HK-2 (cell line): ENCODE measurements around the gene CIAO2A.
"Not testable (repeated sequence)": the region's sequence is repeated elsewhere in the genome, so short reads cannot be mapped to it uniquely, and the experiment has no call there.

Experiments used
- DNase-seq: peaks from one replicate; pipeline ENCODE4 v3.0.0-alpha.2; 2018; ENCODE audit not compliant: unreplicated experiment

Gene CIAO2A

DNA sequence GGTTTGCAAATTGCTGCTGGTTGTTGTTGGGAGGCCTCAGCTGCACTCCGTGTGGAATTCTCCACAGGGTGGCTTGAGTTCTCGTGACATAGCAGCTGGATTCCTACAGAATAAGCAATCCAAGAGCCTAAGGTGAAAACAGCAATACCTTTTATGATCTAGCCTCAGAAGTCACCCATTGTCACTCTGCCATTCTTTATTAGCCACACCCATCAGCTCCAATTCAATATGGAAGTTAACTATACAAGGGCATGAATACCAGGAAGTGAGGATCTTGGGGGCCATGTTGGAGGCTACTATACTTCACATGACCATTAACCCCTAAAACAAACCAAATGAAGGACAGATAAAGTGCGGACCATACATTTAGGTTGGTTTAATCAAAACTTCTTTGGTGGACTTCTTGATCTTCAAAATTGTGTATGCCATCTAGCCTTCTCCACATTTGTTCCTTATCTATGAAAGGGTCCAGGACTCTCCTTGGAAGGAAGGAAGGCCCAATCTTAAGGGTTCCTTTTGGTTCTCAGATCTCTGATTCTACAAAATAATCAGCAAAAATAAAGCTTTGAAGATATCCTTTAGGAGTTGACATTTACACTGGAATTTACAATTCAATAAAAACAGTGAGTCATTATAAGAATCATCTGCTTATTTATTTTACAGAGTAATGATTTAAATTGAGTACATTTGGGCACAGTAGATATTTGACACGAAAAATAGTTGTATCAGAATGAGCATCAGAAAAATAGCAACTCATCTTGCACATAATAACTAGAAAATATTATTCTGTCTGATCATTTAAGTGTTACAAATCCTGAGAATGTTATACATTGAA lies 21.5 kb downstream of the CIAO2A start:
- no peak for DNase-seq

DNA sequence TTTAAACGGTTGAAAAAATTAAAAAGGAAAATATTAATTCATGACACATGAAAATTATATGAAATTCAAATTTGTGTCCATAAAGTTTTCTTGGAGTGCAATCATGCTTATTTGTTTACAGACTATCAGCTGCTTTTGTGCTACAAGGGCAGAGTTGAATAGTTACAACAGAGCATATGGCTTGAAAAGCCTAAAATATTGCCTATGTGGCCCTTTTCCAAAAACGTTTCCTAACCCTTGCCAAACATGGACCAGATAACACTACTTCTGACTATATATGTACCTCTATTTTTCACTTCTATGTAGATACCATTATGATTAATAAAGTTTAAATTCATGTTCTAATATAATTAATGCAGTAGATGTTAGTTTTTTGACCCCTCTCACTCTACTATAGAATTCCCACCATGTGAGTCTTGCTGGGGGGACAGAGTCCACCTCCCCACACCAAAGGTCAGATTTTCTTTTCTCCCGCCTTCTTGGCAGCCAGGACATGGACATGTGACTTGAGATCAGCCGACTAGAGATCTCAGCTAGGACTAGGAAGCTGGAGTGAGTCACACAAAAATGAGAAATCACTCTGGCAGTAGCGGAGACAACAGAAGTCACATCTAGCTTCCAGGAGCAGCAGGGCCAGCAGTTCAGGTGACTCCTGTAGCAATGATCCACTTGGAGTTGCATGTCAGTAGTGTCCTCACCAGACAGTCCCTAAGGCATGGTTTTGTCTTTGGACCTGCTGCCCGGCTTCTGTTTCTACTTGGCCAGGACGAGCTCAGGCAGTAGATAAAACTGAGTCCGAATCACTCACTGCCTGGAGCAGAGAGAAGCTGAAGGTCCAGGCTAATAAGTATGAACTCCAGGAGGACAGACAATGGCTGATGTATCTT lies 22.4 kb downstream of the CIAO2A start:
- peak; percentile 37 for DNase-seq

DNA sequence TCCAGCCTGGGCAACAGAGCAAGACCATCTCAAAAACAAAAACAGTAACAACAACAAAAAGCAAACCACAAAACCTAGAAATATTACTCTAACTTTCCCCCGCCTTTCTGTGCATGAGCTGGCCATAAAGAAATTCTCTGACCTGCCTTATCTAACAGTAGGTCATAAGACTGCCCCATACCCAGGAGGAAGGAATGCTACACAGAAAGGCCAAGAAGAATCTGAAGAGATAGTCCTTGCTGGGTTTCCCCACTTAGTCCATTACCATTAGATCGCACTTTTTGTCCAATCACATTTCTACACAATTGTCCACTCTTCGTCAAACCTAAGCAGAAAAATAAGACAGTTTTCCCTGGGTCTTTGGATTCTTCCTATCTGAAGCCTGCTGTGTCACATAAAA lies 23.5 kb downstream of the CIAO2A start:
- no peak for DNase-seq

DNA sequence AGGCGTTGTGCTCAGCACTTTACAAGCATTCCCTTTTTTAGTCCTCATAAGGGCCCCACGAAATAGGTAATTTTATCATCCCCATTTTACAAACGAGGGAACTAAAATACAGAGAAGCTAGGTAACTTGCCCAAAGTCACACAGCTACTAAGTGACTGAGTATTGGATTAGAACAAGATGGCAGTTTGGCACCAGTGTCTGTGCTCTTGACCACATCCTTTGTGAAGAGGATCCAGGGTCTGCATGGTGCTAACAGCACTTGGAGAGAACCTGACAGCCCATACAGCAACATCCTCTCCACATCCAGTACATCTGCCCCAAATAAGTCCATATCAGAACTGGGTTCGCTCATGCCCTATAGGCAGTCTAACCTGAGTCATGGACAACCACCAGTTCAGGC lies 25.5 kb downstream of the CIAO2A start:
- DNase-seq = no peak

DNA sequence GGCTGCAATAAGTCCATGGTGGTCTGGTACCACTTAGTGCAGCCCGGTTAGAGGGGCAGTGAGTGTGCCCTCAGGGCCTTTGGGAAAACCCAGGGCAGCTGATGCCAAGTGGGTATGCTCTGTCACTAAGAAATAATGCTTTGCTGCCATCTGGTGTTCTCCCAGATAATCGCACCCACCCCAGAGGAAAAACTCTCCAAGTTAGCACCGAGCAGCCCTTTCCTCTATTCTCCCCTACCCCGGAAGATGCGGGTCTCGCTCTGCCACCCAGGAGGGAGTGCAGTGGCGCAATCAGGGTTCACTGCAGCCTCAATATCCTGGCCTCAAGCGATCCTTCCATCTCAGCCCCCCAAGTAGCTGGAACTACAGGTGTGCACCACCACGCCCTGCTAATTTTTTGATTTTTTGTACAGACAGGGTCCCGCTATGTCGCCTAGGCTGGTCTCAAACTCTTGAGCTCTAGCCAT lies 26.0 kb downstream of the CIAO2A start:
- peak; percentile 45 for DNase-seq

DNA sequence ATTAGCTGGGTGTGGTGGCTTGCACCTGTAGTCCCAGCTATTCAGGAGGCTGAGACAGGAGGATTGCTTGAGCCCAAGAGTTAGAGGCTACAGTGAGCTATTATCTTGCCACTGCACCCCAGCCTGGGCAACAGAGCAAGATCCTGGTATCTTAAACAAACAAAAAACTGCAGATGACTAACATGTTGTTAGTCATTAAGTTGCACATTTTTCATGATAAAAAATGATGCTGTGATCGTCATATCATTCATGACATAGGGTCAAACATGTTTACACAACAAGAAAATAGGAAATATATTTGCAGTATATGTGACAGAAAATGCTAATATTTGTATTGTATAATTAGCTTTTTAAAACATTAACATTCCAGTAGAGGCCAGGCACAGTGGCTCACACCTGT lies 27.2 kb downstream of the CIAO2A start:
- no peak for DNase-seq

DNA sequence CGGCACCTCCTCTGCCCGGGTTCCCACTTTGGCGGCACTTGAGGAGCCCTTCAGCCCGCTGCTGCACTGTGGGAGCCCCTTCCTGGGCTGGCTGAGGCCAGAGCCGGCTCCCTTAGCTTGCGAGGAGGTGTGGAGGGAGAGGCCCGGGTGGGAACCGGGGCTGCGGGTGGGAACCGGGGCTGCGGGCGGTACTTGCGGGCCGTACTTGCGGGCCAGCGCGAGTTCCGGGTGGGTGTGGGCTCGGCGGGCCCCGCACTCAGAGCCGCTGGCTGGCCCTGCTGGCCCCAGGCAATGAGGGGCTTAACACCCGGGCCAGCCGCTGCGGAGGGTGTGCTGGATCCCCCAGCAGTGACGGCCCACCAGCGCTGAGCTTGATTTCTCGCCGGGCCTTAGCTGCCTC lies 32.9 kb downstream of the CIAO2A start:
- no peak for DNase-seq

DNA sequence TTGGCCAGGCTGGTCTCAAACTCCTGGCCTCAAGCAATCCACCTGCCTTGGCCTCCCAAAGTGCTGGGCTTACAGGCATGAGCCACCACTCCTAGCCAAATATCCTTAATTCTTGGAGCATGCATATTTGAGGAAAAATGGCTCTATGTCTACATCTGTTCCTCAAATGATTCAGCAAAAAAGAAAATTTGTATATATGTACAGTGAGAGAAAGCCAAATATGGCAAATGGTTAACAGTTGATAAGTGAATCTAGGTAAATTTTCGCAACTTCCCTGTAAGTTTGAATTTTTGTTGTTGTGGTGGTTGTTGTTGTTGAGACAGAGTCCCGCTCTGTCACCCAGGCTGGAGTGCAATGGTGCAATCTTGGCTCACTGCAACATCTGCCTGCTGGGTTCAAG lies 34.5 kb downstream of the CIAO2A start:
- not testable (repeated sequence) for DNase-seq

DNA sequence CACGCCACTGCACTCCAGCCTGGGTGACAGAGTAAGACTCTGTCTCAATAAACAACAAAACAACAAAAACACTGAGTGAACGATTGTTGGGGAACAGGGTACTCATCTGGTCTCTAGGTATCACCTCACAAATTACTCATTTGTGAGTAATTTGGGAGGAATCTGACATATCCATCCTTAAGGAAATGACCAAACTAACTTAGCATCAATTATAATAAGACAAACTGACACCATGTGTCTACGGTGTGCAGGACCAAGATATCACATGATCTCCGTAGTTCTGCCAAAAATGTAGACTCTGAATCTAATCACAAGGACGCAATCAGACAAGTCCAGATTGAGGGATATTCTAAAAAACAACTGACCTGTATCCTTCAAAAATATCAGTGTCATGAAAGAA lies 35.4 kb downstream of the CIAO2A start:
- DNase-seq = no peak

DNA sequence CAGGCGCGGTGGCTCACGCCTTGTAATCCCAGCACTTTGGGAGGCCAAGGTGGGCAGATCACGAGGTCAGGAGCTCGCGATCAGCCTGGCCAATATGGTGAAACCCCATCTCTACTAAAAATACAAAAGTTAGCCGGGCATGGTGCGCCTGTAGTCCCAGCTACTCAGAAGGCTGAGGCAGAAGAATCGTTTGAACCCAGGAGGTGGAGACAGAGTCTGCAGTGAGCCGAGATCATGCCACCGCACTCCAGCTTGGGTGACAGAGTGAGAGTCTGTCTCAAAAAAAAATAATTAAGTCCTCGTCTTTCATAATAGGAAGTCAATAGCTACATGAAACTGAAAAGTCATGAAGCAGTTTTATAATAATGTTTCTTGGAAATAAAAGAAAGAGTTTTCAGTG lies 40.0 kb downstream of the CIAO2A start:
- not testable (repeated sequence) for DNase-seq

DNA sequence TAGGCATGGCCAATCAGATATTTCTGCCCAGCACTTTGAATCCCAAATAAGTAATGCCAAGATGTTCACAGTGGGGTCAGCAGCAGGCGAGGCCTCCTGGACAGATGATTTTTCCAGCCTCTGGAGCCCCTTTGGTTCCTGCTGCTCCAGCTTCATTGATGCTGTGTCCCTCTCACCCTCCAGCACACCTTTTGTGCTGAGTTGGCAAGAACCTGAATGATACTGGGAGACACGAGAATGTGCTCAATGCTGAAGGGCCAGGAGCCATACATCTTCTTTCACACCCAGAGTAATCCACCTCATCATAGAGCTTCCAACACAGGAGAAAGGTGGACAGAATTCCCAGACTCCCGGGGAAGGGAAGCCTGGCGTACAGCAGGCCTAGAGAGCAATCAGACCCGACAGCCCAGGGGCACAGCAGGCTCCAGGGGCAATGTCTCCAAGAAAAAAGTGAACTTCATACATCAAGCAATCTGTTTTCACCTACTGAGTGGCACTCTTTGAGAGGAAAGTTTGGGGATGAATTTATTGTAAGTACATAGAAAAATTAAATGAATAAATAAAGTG lies 40.6 kb downstream of the CIAO2A start:
- DNase-seq = no peak

DNA sequence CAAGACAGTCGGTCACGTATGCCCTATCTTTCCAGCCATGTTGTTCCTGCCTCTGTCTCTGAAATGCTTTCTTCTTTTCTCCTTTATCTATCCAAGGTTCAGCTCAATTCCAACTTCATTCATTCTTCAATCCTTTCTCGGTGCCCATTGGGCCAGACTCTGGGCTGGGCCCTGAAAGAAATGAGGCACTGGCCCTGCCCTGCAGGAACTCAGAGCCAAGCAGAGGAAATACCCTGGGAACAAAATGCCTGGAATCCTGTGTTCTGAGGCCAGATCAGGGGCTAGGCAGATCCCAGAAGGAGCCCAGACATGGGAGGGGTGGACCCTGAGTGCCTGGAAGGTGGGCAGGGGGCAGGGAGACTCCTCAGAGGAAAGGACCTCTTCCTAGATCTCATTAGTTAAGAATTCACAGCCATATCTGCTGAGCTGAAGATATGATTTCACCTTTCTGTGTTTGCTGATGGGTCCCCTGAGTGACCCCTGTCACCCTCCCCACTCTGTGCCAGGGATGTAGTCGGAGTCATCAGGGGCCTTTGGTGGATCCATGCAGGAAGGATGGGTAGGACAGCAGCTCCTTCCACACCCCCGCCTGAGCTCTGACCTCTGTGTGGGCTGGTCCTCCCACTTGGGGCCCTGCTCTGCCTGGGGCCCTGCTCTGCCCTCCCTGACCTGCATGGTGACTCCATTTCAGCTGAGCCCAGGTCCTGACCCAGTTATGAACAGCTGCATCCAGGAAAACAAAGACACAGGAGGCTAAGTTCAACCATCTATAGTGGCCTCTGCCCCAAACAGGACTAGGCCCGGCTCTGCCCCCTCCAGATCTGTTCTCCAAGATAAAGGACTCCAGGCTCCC lies 42.0 kb downstream of the CIAO2A start:
- DNase-seq = no peak

DNA sequence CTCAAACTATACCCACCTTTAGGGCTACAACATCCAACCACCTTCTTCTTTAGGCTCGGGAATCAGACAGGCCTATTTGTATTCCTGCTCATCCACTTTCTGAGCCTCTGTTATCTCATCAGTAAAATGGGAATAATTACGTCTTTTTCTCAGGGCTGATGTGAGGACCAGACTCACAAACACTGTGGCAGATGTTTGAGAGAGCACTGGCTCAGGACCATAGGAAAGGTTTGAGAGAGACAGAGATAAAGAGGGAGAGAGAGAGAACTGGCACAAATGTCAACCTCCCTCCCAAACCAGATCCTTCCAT lies 42.6 kb downstream of the CIAO2A start:
- no peak for DNase-seq

DNA sequence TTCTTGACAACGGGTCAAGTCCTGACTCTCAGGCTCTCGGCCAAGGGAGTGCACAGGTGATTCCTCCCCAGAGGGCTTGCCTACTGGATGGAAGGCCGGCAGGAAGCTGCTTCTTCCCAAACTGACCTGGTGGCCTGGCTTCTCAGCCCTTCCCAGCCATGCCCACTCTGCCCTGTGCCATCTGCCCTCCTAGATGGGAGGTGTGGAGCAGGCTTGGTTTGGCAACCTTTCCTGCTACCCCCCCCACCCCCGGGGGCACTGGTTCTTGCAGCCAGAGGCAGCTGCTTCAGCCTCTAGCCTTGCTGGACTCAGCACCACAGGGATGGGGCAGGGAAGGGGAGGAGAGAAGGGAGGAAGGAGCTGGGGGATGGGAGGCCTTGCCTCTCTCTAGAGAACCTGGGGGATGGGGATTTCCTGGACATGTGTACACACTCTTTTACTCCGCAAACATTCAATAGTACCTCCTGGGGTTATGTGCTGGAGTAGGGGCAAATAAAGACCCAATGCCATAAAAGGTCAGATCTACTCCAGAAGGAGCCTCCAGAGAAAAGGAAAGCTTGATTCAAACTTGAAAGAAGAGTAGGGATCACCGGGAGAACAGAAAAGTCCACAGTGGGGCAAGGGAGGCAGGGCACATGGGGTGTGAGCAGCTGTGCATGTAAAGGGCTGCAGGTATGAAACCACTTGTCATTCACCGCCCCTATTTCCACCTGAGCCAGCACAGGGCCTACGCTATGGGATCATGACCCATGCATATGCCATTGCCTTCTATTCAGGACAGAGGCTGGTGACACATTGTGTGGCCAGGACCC lies 43.2 kb downstream of the CIAO2A start:
- DNase-seq = no peak

DNA sequence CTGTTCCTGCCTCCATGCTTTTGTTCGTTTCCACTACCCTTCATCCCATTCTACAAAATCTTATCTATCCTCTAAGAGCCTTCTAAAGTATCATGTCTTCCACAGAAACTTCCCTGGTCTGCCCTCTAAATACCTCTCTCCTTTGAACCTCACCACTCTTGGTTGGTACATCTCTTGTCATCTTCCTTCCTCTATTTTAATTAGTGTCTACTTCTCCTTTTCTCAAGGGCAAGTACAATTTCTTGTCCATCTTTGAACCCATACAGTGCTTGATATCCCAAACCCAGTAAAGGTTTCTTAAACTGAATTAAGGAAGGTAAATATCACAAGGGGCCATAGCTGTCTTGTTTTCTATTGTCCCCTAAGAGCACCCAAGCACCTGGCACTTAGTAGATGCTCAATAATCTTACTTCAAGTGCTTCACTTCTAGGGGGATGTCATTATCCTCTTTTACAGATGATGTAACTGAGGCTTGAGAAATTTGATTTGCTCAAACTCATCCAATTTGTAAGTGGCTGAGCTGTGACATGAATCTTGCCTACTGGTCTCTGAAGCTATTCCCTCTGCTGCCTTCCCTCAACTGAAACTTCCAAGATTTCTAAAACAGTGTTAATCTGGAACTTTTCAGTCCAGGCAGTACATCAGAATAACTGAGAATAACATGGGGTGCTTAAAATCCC lies 44.7 kb downstream of the CIAO2A start:
- no peak for DNase-seq

DNA sequence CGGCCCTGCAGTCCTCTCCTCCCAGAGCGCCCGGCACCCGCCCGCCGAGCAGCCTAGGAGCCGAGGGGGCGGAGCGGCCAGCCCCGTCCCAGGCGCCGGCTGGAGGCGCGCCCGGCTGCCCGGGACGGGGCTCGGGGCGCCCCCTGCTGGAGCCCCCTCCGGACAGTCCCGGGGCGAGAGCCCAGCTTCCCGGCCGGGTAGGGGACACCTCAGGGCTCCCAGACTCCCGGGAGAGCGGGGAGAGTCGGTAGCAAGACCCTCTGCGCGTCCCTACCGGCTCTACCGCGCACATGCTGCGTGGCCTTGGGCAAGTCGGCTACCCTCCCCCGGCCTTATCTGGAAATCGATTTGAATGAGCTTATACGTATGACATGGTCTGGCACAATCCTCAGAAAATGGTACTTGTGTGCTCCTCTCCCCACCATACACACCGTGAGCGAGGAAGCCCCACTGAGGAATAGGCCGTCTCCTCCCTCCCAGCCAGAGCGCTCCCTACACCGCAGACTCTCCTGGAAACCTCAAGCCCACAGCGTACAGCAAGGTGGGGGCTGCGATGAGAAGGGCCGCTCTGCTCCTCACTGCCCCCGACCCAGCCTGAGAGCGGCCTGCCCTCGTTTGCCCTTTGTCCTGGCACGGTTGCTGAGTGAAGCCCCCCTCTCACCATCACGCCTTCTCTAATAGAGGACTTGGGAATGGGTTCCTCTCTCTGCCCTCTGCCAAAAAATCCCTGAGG lies 47.1 kb downstream of the CIAO2A start, which contains the start of gene DAPK2:
TSS of gene DAPK2 (minus strand) at position 65 of the 733 bp plus-strand sequence. CDS start 6,224 bp downstream, outside the sequence.
- DNase-seq = peak; percentile 64

DNA sequence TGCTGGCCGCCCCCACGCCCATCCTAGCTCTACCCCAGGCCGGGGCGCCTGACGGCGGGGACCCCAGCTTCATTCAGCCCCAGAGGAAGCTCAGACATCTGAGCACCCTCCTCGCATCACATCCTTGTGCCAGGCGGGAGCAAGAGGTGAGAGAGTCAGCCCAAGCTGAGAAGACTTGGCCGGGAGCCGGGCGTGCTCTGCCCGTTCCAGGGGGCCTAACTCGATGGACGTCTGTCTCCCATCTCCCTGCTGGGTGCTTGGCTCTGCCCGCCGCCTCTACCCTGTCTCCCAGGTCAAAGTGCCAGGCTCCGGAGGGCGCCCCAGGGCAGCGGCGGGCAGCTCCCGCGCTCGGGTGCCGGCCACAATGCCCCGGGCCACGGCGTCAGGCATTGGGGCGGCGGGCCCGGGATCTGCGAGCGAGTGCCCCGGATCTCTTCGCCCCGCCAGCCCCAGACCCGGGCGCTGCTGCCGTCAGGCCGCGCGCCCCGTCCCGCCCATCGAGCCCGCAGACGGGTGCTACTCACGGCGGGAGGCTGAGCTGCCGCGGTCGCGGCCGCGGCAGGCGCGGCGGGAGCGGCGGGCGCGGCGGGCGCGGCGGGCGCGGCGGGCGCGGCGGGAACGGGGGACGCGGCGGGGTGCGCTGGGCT lies 47.7 kb downstream of the CIAO2A start:
- peak; percentile 10 for DNase-seq

DNA sequence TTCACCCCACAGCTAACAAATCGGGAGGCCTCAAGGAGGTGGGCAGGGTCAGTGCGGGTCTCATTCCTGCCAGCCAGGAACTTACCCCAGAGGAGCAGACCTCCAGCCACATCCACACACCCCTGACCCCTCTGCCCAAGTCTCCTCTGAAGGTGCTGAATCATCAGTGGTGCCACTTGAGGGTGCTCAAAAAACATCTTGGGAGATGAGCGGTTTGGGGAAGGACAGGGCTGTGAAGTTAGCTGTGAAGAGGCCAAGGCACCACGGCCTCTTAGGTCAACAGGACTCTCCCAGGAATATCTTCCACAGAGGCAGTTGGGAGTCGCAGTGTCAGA lies 48.6 kb downstream of the CIAO2A start:
- no peak for DNase-seq
